NCI-H748 treated with DMSO at 0.1 percent for 48 hours (cell line): ENCODE measurements around the gene MRC1.

Experiments used
- DNase-seq: peaks from one replicate; lab custom pipeline; 2025; lab: John Stamatoyannopoulos, UW

MRC1 gene

DNA sequence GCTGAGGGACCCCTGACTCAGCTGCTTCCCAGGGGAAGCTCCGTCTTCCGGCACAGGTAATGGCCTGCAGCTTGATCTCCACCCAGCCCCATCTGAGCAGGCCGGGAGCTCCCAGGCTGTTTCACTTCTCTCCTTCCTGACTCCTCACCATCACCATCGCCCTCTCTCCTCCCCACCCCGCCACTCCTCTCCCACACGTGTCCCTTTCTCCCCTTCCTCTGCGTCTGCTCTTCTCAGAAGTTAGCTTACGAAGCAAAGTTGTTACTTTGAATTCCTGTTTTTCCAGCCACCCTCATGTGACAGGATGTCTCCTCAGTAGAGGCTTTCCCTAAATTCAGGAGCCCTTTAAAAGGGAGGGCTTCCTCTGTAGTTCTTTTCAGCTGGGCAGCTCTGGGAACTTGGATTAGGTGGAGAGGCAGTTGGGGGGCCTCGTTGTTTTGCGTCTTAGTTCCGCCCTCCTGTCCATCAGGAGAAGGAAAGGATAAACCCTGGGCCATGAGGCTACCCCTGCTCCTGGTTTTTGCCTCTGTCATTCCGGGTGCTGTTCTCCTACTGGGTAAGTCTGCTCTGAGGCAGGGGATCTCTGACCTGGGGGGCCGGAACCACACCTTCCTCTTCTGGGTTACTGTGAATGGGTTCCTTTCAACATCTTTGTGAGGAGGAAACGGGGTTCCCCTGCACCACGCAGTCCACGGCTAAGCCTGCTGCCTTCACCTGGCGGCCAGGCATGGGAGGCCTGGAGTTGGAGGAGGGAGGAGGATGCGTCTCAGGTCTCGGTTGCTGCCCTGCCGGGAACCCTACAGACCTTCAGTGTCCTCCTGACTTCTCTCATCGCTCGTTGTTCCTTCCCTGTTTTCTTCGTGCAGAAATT, at the start of gene MRC1:
MRC1 (plus strand) TSS at position 378 of the 871 bp plus-strand sequence; CDS start at position 496, 118 bp downstream.
- no peak for DNase-seq

DNA sequence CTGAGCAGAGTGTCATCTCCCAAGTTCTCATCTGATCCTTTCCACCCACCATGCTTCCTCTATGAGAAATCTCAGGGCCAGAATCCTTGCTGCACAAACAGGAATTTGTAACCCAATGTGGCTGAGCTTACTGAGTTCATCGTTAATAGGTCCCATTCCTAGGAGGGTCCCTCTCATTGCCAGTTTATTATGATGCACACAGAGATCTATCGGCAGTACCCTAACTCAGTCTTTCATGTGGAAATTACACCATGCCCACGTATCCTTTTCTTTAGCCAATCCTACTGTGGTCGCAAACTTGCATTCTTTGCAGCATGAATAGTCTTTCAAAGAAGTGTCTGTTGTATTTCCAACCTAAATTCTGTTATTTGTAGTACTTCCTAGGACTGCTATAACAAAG, 45.0 kb upstream of the MRC1 start:
- no peak for DNase-seq

GRCh38 chr10:17765602-17766001, 43.5 kb upstream of the MRC1 start:
- no peak for DNase-seq

DNA sequence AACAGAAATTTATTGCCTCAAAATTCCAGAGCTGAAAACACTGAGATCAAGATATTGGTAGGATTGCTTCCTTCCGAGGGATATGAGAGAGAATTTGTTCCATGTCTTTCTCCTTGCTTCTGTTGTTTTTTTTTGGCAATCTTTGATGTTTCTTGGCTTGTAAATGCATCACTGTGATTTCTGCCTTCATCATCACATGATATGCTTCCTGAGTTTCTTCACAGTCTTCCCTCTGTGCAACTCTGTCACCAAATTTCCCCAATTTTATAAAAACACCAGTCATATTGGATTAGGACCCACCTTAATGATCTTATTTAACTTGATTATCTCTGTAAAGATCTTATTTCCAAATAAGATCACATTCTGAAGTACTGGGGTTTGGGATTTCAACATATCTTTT, 42.4 kb upstream of the MRC1 start:
- DNase-seq, result no peak

DNA sequence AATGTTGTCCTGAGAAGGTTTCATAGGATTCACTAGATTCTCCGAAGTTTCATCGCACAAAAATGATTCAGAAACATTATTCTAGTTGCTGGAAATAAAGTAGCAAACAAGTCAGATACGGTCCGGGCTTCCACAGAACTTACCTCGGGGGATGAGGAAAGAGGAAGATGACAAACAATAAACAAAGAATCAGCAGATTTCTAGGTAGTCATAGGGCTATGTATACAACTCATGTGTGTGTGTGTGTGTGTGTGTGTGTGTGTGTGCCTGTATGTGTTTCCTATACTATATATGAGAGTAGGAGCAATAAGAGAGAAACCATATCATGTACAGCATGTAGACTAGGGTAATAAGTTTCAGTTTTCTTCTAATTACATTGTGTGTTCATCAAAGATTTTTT, 40.7 kb upstream of the MRC1 start:
- DNase-seq, result no peak

- DNase-seq, result no peak
Observed at GRCh38 chr10:17768957-17769356, 40.2 kb upstream of the MRC1 start.

GRCh38 chr10:17771017-17771416, 38.1 kb upstream of the MRC1 start:
- DNase-seq, result no peak

- DNase-seq, result no peak
Observed at GRCh38 chr10:17779784-17780183, 29.4 kb upstream of the MRC1 start.

- DNase-seq, result no peak
Observed at GRCh38 chr10:17780727-17781126, 28.4 kb upstream of the MRC1 start.

- no peak for DNase-seq
Observed at GRCh38 chr10:17781856-17782255, 27.3 kb upstream of the MRC1 start.

DNA sequence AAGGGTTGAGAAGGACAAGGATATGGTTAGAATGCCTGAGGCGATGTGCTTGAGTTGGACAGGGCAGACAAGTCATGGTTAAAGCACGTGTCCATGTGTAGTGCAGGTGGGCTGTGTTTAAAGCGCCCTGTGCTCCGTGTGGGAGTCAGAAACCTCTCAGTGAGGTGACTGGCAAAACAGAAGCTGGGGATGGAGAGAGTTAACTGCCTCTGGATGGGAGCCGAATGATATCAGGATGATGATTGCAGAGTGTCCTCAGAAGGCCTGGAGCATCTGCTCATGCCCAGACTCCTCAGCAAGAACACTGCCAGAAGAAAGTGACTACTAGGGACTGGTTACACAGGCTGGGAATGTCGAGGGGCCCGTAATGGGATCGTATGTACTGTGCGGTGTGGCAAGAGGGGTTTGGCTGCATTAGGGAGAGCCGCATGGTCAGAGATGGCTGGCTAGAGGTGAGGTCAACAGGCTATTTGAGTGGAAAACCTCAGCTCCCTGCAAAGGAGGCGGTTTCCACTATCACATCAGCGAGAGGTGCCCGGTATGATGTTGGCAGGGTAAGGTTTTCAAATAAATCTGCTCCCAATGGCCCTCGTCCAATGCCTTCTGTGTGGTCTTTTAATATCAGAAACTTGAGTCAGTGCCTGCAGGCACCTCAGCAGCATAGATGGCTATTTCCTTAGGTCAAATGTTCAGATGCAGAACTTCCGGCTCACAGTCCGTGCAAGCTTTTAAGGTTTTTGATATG, 26.1 kb upstream of the MRC1 start:
- no peak for DNase-seq

- DNase-seq, result no peak
Observed at GRCh38 chr10:17783751-17784150, 25.4 kb upstream of the MRC1 start.

- DNase-seq, result no peak
Observed at GRCh38 chr10:17784688-17785087, 24.5 kb upstream of the MRC1 start.

GRCh38 chr10:17785276-17785930, 23.7 kb upstream of the MRC1 start:
- no peak for DNase-seq

GRCh38 chr10:17787087-17787961, 21.8 kb upstream of the MRC1 start:
- no peak for DNase-seq

GRCh38 chr10:17788646-17789045, 20.5 kb upstream of the MRC1 start:
- DNase-seq, result no peak

DNA sequence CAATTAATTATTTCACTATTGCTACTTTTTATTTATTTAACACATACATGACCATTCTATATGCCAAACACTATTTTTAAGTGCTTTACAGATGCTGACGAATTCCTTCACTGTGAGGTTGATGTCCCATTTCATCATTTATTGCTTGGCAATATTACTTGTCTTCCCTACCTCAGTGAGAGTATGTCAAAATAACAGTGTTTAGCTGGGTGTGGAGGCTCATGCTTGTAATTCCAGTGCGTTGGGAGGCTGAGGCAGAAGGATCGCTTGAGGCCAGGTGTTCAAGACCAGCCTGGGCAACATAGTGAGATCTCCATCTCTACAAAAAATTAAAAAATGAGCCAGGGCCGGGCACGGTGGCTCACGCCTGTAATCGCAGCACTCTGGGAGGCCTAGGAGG, 19.8 kb upstream of the MRC1 start:
- DNase-seq, result no peak

- DNase-seq, result no peak
Observed at GRCh38 chr10:17790651-17791050, 18.5 kb upstream of the MRC1 start.

GRCh38 chr10:17792991-17793390, 16.2 kb upstream of the MRC1 start:
- DNase-seq, result no peak

DNA sequence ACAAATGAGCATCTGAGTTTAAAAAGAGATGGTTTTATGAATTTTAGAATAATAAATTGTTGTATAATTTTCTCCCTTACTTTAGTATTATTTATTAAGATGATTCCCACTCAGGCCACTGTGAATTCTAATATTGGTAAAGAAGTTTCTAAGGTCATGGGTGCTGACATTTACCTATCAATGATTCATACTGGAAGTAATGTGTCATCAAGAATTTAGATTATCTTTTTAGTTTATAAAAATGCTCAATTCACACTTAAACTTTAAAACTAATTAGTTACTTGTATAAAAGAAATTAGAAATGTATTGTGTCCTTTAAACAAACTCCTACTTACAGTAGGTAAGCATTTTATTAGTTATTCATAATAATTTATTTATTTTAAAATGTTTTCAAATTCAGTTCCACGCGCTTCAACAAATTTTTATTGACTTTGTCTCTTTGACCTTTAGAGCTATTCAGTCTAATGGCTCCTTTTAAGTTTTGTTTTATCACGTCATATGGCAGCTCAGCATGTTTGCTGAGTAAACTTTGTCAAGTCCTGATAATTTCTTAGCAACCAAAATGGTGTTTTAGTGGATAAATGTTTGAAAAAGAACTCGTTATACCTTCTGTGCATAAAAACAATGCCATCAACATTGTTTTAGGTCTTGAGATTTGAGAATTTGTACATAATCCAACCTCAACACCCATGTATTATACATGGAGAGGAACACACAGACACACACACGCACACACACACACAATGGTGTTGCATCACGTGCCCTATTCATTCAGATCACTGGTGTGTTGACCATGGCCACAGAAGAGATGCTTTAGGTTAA, 15.1 kb upstream of the MRC1 start:
- peak; percentile 32 for DNase-seq

- no peak for DNase-seq
Observed at GRCh38 chr10:17795083-17795482, 14.1 kb upstream of the MRC1 start.
